IMR-90 (cell line): Measurements from ENCODE around the gene SLBP. TPM values are rescaled to one million over a fixed set of nuclear protein-coding genes. Genes with fewer than 3 reads are reported as not detected.
A peak's percentile ranks its signal among the peaks of the same experiment; 100 is the strongest.

Experiments used
- ATAC-seq: fragments of 200-7000 bp; cut with Tn5 transposase; 2 replicates; pipeline ENCODE4 v1.9.1; 2020; ENCODE audit warnings: low read depth, mild to moderate bottlenecking, moderate library complexity
- BruUV-seq: library from RNA; stranded (reverse); fragments of 400-500 nt; replicated peaks from 2 replicates; lab custom pipeline; 2021; lab: Mats Ljungman, UMichigan
- CTCF ChIA-PET: fragments of 300-600 bp; formaldehyde crosslinking; extraction: SDS; loops from one replicate; lab custom pipeline; 2021; ENCODE audit warnings: antibody characterized with exemption; lab: Yijun Ruan, JAX
- POLR2A ChIA-PET: fragments of 300-600 bp; sonication (Branson Sonifier 250); formaldehyde crosslinking; loops from one replicate; lab custom pipeline; 2022; ENCODE audit warnings: antibody characterized with exemption; ENCODE audit not compliant: unreplicated experiment; lab: Charles Lee
- DNase-seq: peaks from one replicate; pipeline ENCODE4 v3.0.0; 2013
- H2AFZ ChIP-seq: replicated peaks from 2 replicates; pipeline ENCODE3; 2013; ENCODE audit warnings: low read length, mild to moderate bottlenecking; ENCODE audit not compliant: poor library complexity
- H2AK5ac ChIP-seq: 2 replicates; pipeline ENCODE4 v1.6.1; 2013; ENCODE audit warnings: low read depth, low read length, inconsistent platforms
- H2AK9ac ChIP-seq: replicated peaks from 2 replicates; pipeline ENCODE3; 2013; ENCODE audit warnings: mild to moderate bottlenecking, low read depth, low read length, moderate library complexity; ENCODE audit not compliant: poor library complexity
- H2BK120ac ChIP-seq: 2 replicates; pipeline ENCODE4 v1.6.1; 2013; ENCODE audit warnings: low read depth, low read length, inconsistent platforms
- H2BK15ac ChIP-seq: 3 replicates; pipeline ENCODE4 v1.6.1; 2013; ENCODE audit warnings: low read depth, low read length, inconsistent platforms
- H2BK20ac ChIP-seq: 2 replicates; pipeline ENCODE4 v1.6.1; 2013; ENCODE audit warnings: low read depth, mild to moderate bottlenecking, inconsistent platforms, low read length, moderate library complexity
- H2BK5ac ChIP-seq: 2 replicates; pipeline ENCODE4 v1.6.1; 2013; ENCODE audit warnings: mild to moderate bottlenecking, low read depth, low read length, inconsistent platforms; ENCODE audit not compliant: poor library complexity, severe bottlenecking
- H3K14ac ChIP-seq: replicated peaks from 2 replicates; pipeline ENCODE4 v1.6.1; 2013; ENCODE audit warnings: low read depth, low read length, inconsistent platforms
- H3K18ac ChIP-seq: 2 replicates; pipeline ENCODE4 v1.6.1; 2013; ENCODE audit warnings: low read depth, low read length, control low read depth
- H3K23ac ChIP-seq: 2 replicates; pipeline ENCODE4 v1.6.1; 2013; ENCODE audit warnings: low read depth, low read length, inconsistent platforms
- H3K27ac ChIP-seq: 2 replicates; pipeline ENCODE4 v1.5.1; 2013; ENCODE audit warnings: mild to moderate bottlenecking, control low read depth, low read length; ENCODE audit not compliant: insufficient read depth
- H3K27me3 ChIP-seq: 2 replicates; pipeline ENCODE4 v1.6.1; 2013; ENCODE audit warnings: low read length; ENCODE audit not compliant: control insufficient read depth, insufficient read depth
- H3K36me3 ChIP-seq: 2 replicates; pipeline ENCODE4 v1.6.1; 2013; ENCODE audit warnings: low read length, mixed read lengths; ENCODE audit not compliant: control insufficient read depth, insufficient read depth
- H3K4ac ChIP-seq: 2 replicates; pipeline ENCODE4 v1.6.1; 2013; ENCODE audit warnings: low read depth, low read length, inconsistent platforms
- H3K4me1 ChIP-seq: 2 replicates; pipeline ENCODE4 v1.6.1; 2013; ENCODE audit warnings: low read length, mixed read lengths; ENCODE audit not compliant: control insufficient read depth, insufficient read depth
- H3K4me2 ChIP-seq: 2 replicates; pipeline ENCODE4 v1.6.1; 2013; ENCODE audit warnings: low read depth, mild to moderate bottlenecking, control low read depth, low read length, moderate library complexity
- H3K4me3 ChIP-seq: 2 replicates; pipeline ENCODE4 v1.5.1; 2013; ENCODE audit warnings: low read depth, mild to moderate bottlenecking, control low read depth, low read length, moderate library complexity; ENCODE audit not compliant: insufficient read depth
- H3K56ac ChIP-seq: 2 replicates; pipeline ENCODE4 v1.6.1; 2013; ENCODE audit warnings: low read length, inconsistent platforms; ENCODE audit not compliant: insufficient read depth; ENCODE audit errors: extremely low read depth
- H3K79me1 ChIP-seq, 2 experiments: 2 replicates each; pipeline ENCODE4 v1.6.1; 2013; ENCODE audit warnings: low read length in 2 of 2, inconsistent platforms in 1 of 2, low read depth in 1 of 2
- H3K9ac ChIP-seq: 2 replicates; pipeline ENCODE4 v1.6.1; 2013; ENCODE audit warnings: low read depth, low read length, control low read depth
- H3K9me1 ChIP-seq: 2 replicates; pipeline ENCODE4 v1.6.1; 2013; ENCODE audit warnings: low read length, inconsistent platforms; ENCODE audit not compliant: insufficient read depth
- H3K9me3 ChIP-seq: 2 replicates; pipeline ENCODE4 v1.6.1; 2013; ENCODE audit warnings: low read length; ENCODE audit not compliant: control insufficient read depth, insufficient read depth
- H4K20me1 ChIP-seq: 2 replicates; pipeline ENCODE4 v1.6.1; 2013; ENCODE audit warnings: low read length, inconsistent platforms; ENCODE audit not compliant: insufficient read depth
- H4K5ac ChIP-seq: 2 replicates; pipeline ENCODE4 v1.6.1; 2013; ENCODE audit warnings: mild to moderate bottlenecking, low read depth, low read length, control low read depth
- H4K8ac ChIP-seq, 2 experiments: 2 replicates each; pipeline ENCODE4 v1.6.1; 2013; ENCODE audit warnings: low read depth in 2 of 2, low read length in 2 of 2, control low read depth in 1 of 2, inconsistent platforms in 1 of 2
- H4K91ac ChIP-seq: 2 replicates; pipeline ENCODE4 v1.6.1; 2013; ENCODE audit warnings: low read depth, low read length, inconsistent platforms; ENCODE audit not compliant: insufficient read depth
- CEBPB ChIP-seq: IDR thresholded peaks from 2 replicates; pipeline ENCODE4 v1.6.1; 2012; ENCODE audit warnings: low read depth, low read length, improper control_type of control experiment
- FOS ChIP-seq: fragments of 150-350 bp; IDR thresholded peaks from 2 replicates; pipeline ENCODE4 v1.6.1; 2016; ENCODE audit warnings: low read depth, low read length
- MAFK ChIP-seq: IDR thresholded peaks from 2 replicates; pipeline ENCODE4 v1.6.1; 2012; ENCODE audit warnings: low read depth, low read length, improper control_type of control experiment
- MAZ ChIP-seq: IDR thresholded peaks from 2 replicates; pipeline ENCODE4 v1.6.1; 2012; ENCODE audit warnings: low read depth, mild to moderate bottlenecking, low read length, improper control_type of control experiment, moderate library complexity, borderline replicate concordance
- MXI1 ChIP-seq: IDR thresholded peaks from 2 replicates; pipeline ENCODE4 v1.6.1; 2012; ENCODE audit warnings: low read depth, mild to moderate bottlenecking, low read length, moderate library complexity, borderline replicate concordance
- NFE2L2 ChIP-seq: fragments of 150-350 bp; IDR thresholded peaks from 2 replicates; pipeline ENCODE4 v1.6.1; 2016; ENCODE audit warnings: low read depth, mild to moderate bottlenecking, low read length
- RCOR1 ChIP-seq: IDR thresholded peaks from 2 replicates; pipeline ENCODE4 v1.6.1; 2012; ENCODE audit warnings: mild to moderate bottlenecking, low read length, improper control_type of control experiment; ENCODE audit not compliant: insufficient replicate concordance
- RFX5 ChIP-seq: IDR thresholded peaks from 2 replicates; pipeline ENCODE4 v1.8.0; 2012; ENCODE audit warnings: low read depth, mild to moderate bottlenecking, low read length, moderate library complexity
- SMC3 ChIP-seq: fragments of 150-350 bp; IDR thresholded peaks from 2 replicates; pipeline ENCODE4 v1.6.1; 2016; ENCODE audit warnings: low read depth, mild to moderate bottlenecking, antibody characterized with exemption, low read length, moderate library complexity
- WGBS, 2 experiments: methylation state at CpG; one replicate each; pipeline versions ENCODE4 v1.1.5 to v1.1.7; 2013; ENCODE audit warnings: missing lambda C conversion rate in 2 of 2; ENCODE audit not compliant: insufficient read length in 1 of 2; ENCODE audit errors: extremely low coverage in 2 of 2; 5-methylcytosine and 5-hydroxymethylcytosine counted together
- dilution Hi-C: fragments of 300-500 bp; cut with HindIII; formaldehyde crosslinking; loops from one replicate; pipeline ENCODE4 v1.14.3; 2018; ENCODE audit warnings: low sequenced_read_pairs; ENCODE audit not compliant: unreplicated experiment
- in situ Hi-C: fragments of 300-500 bp; cut with MboI; formaldehyde crosslinking; loops from 3 replicates; pipeline ENCODE4 v1.14.3; 2019; ENCODE audit warnings: low sequenced_read_pairs, inconsistent platforms, mixed read lengths
- intact Hi-C: fragments of 100-400 bp; cut with micrococcal nuclease; formaldehyde crosslinking; loops from 2 replicates; pipeline ENCODE4 v1.10.0; 2022
- polyA plus RNA-seq, 3 experiments: library from polyadenylated mRNA; depleted of rRNA; stranded (reverse); fragments of >200 nt; gene quantifications; 2 replicates each; pipeline ENCODE4 v1.2.3, GENCODE V29; 2012; ENCODE audit warnings: low replicate concordance in 1 of 3
- total RNA-seq: library from RNA; depleted of rRNA; stranded (reverse); fragments of >200 nt; gene quantifications from 2 replicates; pipeline ENCODE4 v1.2.3, GENCODE V29; 2012
- TF ChIP-seq, protein P1 (sequence below): conservative IDR thresholded peaks from 2 replicates; pipeline ENCODE4 v1.5.1; 2012; ENCODE audit warnings: mild to moderate bottlenecking, low read depth, low read length, improper control_type of control experiment
- TF ChIP-seq, protein P2 (sequence below): fragments of 150-350 bp; IDR thresholded peaks from 2 replicates; pipeline ENCODE4 v1.6.1; 2016; ENCODE audit warnings: low read depth, mild to moderate bottlenecking, low read length, moderate library complexity, borderline replicate concordance

SLBP gene
- total and polyA plus RNA-seq, 2 of the 4 experiments (the other 2 are of a cell fraction), result 64.9 to 66.1 TPM

DNA sequence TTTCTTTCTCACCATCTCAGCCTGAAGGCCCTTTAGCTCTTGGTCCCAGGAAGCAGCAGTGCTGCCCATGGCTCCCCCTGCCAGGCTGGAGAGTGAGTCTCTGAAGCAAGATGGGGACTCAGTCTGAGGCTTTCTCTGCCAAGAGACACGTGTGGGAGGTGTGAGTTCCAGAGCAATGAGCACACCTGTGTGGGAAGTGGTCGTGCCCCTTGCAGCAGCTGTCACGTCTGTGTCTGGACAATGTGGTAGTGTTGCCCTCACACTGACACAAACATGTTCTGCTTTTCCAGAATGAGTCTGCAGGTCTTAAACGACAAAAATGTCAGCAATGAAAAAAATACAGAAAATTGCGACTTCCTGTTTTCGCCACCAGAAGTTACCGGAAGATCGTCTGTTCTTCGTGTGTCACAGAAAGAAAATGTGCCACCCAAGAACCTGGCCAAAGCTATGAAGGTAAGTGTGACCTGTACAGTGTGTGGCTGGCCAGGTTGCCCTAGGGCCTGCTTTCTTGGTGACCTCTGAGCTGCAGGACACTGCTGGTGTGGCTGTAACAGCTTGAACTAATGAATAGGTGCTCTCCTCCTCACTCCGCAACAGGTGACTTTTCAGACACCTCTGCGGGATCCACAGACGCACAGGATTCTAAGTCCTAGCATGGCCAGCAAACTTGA lies 11.1 kb upstream of the SLBP start:
- Histone ChIP-seq H2BK20ac (no peak overlapping the region), H2BK15ac (no peak overlapping the region), H3K23ac (0 out of 2 replicates have a peak overlapping the region, but pooled peaks have one; percentile 70), H3K9me1 (peaks cover 3% of the 10 kb centered on the region; the same call in 1 of the 2 replicates), H4K20me1 (peaks cover 14% of the 10 kb centered on the region; the same call in 1 of the 2 replicates), H4K91ac (no peak overlapping the region), H3K4me3 (no peak overlapping the region), H3K36me3 (peaks cover 9% of the 10 kb centered on the region), H3K79me1 (peaks cover 38 to 75% of the 10 kb centered on the region in 2 experiments), H4K8ac (no peak overlapping the region), H3K4ac (no peak overlapping the region), H3K56ac (no peak overlapping the region), H2BK120ac (no peak overlapping the region), H3K9ac (peak overlapping the region; percentile 45; the same call in 1 of the 2 replicates), H2AK9ac (peak overlapping the region; percentile 36), H3K27ac (no peak overlapping the region), H2AK5ac (no peak overlapping the region), H3K4me2 (no peak overlapping the region; the same call in 1 of the 2 replicates), H3K14ac (no peak overlapping the region), H3K18ac (no peak overlapping the region), H3K4me1 (peaks cover 22% of the 10 kb centered on the region), H4K5ac (no peak overlapping the region), H2BK5ac (no peak overlapping the region), H2AFZ (peak overlapping the region; percentile 53), H3K27me3 (no peaks in the 10 kb centered on the region), H3K9me3 (no peaks in the 10 kb centered on the region)
- DNase-seq, result no peak
- TF ChIP-seq MAFK (no peak), FOS (no peak), CEBPB (no peak), NFE2L2 (no peak), RCOR1 (no peak), RFX5 (no peak), MXI1 (no peak), MAZ (no peak), SMC3 (no peak)
- TF ChIP-seq, protein P1, sequence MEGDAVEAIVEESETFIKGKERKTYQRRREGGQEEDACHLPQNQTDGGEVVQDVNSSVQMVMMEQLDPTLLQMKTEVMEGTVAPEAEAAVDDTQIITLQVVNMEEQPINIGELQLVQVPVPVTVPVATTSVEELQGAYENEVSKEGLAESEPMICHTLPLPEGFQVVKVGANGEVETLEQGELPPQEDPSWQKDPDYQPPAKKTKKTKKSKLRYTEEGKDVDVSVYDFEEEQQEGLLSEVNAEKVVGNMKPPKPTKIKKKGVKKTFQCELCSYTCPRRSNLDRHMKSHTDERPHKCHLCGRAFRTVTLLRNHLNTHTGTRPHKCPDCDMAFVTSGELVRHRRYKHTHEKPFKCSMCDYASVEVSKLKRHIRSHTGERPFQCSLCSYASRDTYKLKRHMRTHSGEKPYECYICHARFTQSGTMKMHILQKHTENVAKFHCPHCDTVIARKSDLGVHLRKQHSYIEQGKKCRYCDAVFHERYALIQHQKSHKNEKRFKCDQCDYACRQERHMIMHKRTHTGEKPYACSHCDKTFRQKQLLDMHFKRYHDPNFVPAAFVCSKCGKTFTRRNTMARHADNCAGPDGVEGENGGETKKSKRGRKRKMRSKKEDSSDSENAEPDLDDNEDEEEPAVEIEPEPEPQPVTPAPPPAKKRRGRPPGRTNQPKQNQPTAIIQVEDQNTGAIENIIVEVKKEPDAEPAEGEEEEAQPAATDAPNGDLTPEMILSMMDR, result no peak
- TF ChIP-seq, protein P2, sequence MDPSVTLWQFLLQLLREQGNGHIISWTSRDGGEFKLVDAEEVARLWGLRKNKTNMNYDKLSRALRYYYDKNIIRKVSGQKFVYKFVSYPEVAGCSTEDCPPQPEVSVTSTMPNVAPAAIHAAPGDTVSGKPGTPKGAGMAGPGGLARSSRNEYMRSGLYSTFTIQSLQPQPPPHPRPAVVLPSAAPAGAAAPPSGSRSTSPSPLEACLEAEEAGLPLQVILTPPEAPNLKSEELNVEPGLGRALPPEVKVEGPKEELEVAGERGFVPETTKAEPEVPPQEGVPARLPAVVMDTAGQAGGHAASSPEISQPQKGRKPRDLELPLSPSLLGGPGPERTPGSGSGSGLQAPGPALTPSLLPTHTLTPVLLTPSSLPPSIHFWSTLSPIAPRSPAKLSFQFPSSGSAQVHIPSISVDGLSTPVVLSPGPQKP, result no peak
- in situ Hi-C loops (no loop called here), dilution Hi-C loops (no loop called here), intact Hi-C loops (loop anchor here (10.0 kb wide), 1 partner anchor 358 kb away; no protein-coding TSS in a partner anchor)
- no peak for ATAC-seq
- ChIA-PET POLR2A (no interaction called here), CTCF (interaction anchor here (1.7 kb wide), 1 partner anchor 30 kb away, joined by 5 read pairs; no protein-coding TSS in a partner anchor)
- WGBS, 2 experiments, result 87% methylated on average over 9 of the region's 12 CpGs; no CpG with 5 or more reads in 1 of the 2 experiments
- no TSS peak for BruUV-seq
